Measurements from ENCODE around the gene MARK3.
A peak's percentile ranks its signal among the peaks of the same experiment; 100 is the strongest.

Gene MARK3

GRCh38 chr14:103501921-103502669, 116.9 kb downstream of the MARK3 start:
- Histone ChIP-seq H4K20me1 (peaks cover 0 to 79% (median 41%) of the 10 kb centered on the region in 11 experiments; a peak in 21 of 22 replicates), H3K4me3 (peak overlapping the region in 3 of 10 experiments; percentile 12 to 35 (median 30); a peak in 4 of 20 replicates), H3K4me2 (peak overlapping the region; percentile 46 to 96 (median 75); a peak in 19 of 22 replicates), H3K4me1 (peaks cover 24 to 62% (median 40%) of the 10 kb centered on the region in 10 experiments), H3K27me3 (no peaks in the 10 kb centered on the region), H3K9me3 (replicated peaks in 1 of 11) (no peaks in the 10 kb centered on the region), H3K9ac (peak overlapping the region in 5 of 11 experiments; percentile 22 to 57 (median 54); a peak in 9 of 22 replicates), H3K36me3 (peaks cover 65 to 98% (median 85%) of the 10 kb centered on the region in 11 experiments), H3K27ac (peak overlapping the region in 4 of 11 experiments; percentile 16 to 53 (median 36); a peak in 6 of 22 replicates)
- no peak for TF ChIP-seq Cebpa-rat (IDR thresholded peaks at IDR 0.05)

GRCh38 chr14:103502877-103503276, 117.7 kb downstream of the MARK3 start:
- H3K4me2 ChIP-seq, result peak overlapping the region in 9 of 11 experiments; percentile 66 to 96 (median 81); a peak in 17 of 22 replicates
- no peak for TF ChIP-seq Cebpa-rat (IDR thresholded peaks at IDR 0.05)
- H3K9ac ChIP-seq, result peak overlapping the region in 2 of 11 experiments; percentile 56 to 57; a peak in 3 of 22 replicates
- peak overlapping the region in 1 of 10 experiments; percentile 12; a peak in 1 of 20 replicates for H3K4me3 ChIP-seq
- H3K27ac ChIP-seq, result peak overlapping the region in 1 of 11 experiments; percentile 48; a peak in 1 of 22 replicates
- no peaks in the 10 kb centered on the region for H3K9me3 ChIP-seq (replicated peaks in 1 of 11)
- H3K4me1 ChIP-seq, result peaks cover 24 to 63% (median 40%) of the 10 kb centered on the region in 10 experiments
- peaks cover 0 to 72% (median 41%) of the 10 kb centered on the region in 11 experiments; a peak in 21 of 22 replicates for H4K20me1 ChIP-seq
- no peaks in the 10 kb centered on the region for H3K27me3 ChIP-seq
- H3K36me3 ChIP-seq, result peaks cover 65 to 98% (median 86%) of the 10 kb centered on the region in 11 experiments

- Histone ChIP-seq H3K9me3 (replicated peaks in 1 of 11) (no peaks in the 10 kb centered on the region), H3K4me2 (peak overlapping the region in 4 of 11 experiments; percentile 84 to 96 (median 88); a peak in 7 of 22 replicates), H3K4me1 (peaks cover 24 to 63% (median 40%) of the 10 kb centered on the region in 10 experiments), H3K27ac (no peak overlapping the region), H3K36me3 (peaks cover 66 to 99% (median 86%) of the 10 kb centered on the region in 11 experiments), H3K4me3 (no peak overlapping the region), H3K27me3 (no peaks in the 10 kb centered on the region), H3K9ac (no peak overlapping the region), H4K20me1 (peaks cover 0 to 69% (median 41%) of the 10 kb centered on the region in 11 experiments; a peak in 21 of 22 replicates)
- no peak for TF ChIP-seq Cebpa-rat (IDR thresholded peaks at IDR 0.05)
These were observed 118.1 kb downstream of the MARK3 start for GRCh38 chr14:103503296-103503695.

- Histone ChIP-seq H3K9me3 (replicated peaks in 1 of 11) (no peaks in the 10 kb centered on the region), H3K36me3 (peaks cover 68 to 99% (median 87%) of the 10 kb centered on the region in 11 experiments), H3K27me3 (no peaks in the 10 kb centered on the region), H3K4me1 (peaks cover 24 to 53% (median 33%) of the 10 kb centered on the region in 10 experiments), H3K4me3 (no peak overlapping the region), H3K4me2 (no peak overlapping the region), H3K9ac (peak overlapping the region in 1 of 11 experiments; percentile 10; a peak in 1 of 22 replicates), H4K20me1 (peaks cover 0 to 76% (median 32%) of the 10 kb centered on the region in 11 experiments; a peak in 21 of 22 replicates), H3K27ac (no peak overlapping the region)
- TF ChIP-seq Cebpa-rat (IDR thresholded peaks at IDR 0.05), result no peak
These were observed 119.9 kb downstream of the MARK3 start for GRCh38 chr14:103504991-103505565.

- Histone ChIP-seq H3K27me3 (no peaks in the 10 kb centered on the region), H3K36me3 (peaks cover 47 to 95% (median 79%) of the 10 kb centered on the region in 11 experiments), H3K9me3 (replicated peaks in 1 of 11) (no peaks in the 10 kb centered on the region), H4K20me1 (peaks cover 0 to 63% (median 16%) of the 10 kb centered on the region in 11 experiments; a peak in 15 of 22 replicates), H3K27ac (no peak overlapping the region), H3K9ac (no peak overlapping the region), H3K4me3 (no peak overlapping the region), H3K4me1 (peaks cover 5 to 35% (median 11%) of the 10 kb centered on the region in 10 experiments), H3K4me2 (no peak overlapping the region)
- no peak for TF ChIP-seq Cebpa-rat (IDR thresholded peaks at IDR 0.05)
These were observed 122.5 kb downstream of the MARK3 start for GRCh38 chr14:103507751-103508150.

GRCh38 chr14:103508521-103509329, 123.5 kb downstream of the MARK3 start:
- peaks cover 38 to 85% (median 69%) of the 10 kb centered on the region in 11 experiments for H3K36me3 ChIP-seq

GRCh38 chr14:103509864-103510723, 124.9 kb downstream of the MARK3 start:
- Histone ChIP-seq H4K20me1 (peaks cover 0 to 70% (median 18%) of the 10 kb centered on the region in 11 experiments; a peak in 16 of 22 replicates), H3K9ac (no peak overlapping the region), H3K9me3 (replicated peaks in 1 of 11) (no peaks in the 10 kb centered on the region), H3K4me3 (no peak overlapping the region), H3K27ac (no peak overlapping the region), H3K4me1 (peaks cover 13 to 46% (median 20%) of the 10 kb centered on the region in 10 experiments; a peak in 19 of 20 replicates), H3K27me3 (no peaks in the 10 kb centered on the region), H3K36me3 (peaks cover 24 to 72% (median 56%) of the 10 kb centered on the region in 11 experiments), H3K4me2 (no peak overlapping the region)
- no peak for TF ChIP-seq Cebpa-rat (IDR thresholded peaks at IDR 0.05)

More at GRCh38 chr14:103508521-103509329, 123.5 kb downstream of the MARK3 start:
- peak overlapping the region in 1 of 11 experiments; percentile 29; a peak in 1 of 22 replicates for H3K27ac ChIP-seq
- H4K20me1 ChIP-seq, result peaks cover 0 to 66% (median 18%) of the 10 kb centered on the region in 11 experiments; a peak in 14 of 22 replicates
- H3K9me3 ChIP-seq (replicated peaks in 1 of 11), result no peaks in the 10 kb centered on the region
- H3K4me3 ChIP-seq, result no peak overlapping the region
- no peak for TF ChIP-seq Cebpa-rat (IDR thresholded peaks at IDR 0.05)
- H3K9ac ChIP-seq, result no peak overlapping the region; a peak in 1 of 22 replicates
- H3K27me3 ChIP-seq, result no peaks in the 10 kb centered on the region
- no peak overlapping the region for H3K4me2 ChIP-seq
- peaks cover 9 to 36% (median 13%) of the 10 kb centered on the region in 10 experiments; a peak in 19 of 20 replicates for H3K4me1 ChIP-seq

All from BLaER1 treated with 17β-estradiol and CSF1 and Interleukin-3, amounts not matched to agents 10 nM and 100 nM (cell line).